MG63 (cell line): Measurements from ENCODE around the gene B4GALT6. TPM values are rescaled to one million over a fixed set of nuclear protein-coding genes. Genes with fewer than 3 reads are reported as not detected.

ENCODE experiments used
- total RNA-seq: library from RNA; depleted of rRNA; stranded (reverse); fragments of >200 nt; shearing (Covaris generic); gene quantifications from 2 replicates; pipeline ENCODE4 v1.2.3, GENCODE V29; 2014; ENCODE audit warnings: low replicate concordance; rRNA removed

Gene B4GALT6
- total RNA-seq, 1 experiment from 2014 or later, result 1.7 TPM

Other genes starting within 250 kb of the B4GALT6 start
- not detected in 2 replicates for gene DSG3, start 236.8 kb downstream of the B4GALT6 start, total RNA-seq
- gene DSG2, start 186.4 kb downstream of the B4GALT6 start, total RNA-seq, result 8.8 and 12.7 TPM in 2 replicates
- gene TTR, start 92.7 kb downstream of the B4GALT6 start, total RNA-seq, result not detected in 2 replicates
- not detected in 2 replicates for gene SLC25A52, start 76.3 kb upstream of the B4GALT6 start, total RNA-seq